Measurements from ENCODE around the gene RGS19. TPM values are rescaled to one million over a fixed set of nuclear protein-coding genes. Genes with fewer than 3 reads are reported as not detected.

The RGS19 gene
- polyA plus RNA-seq, 3 donors: 6.0 to 7.9 (median 6.7) TPM

GRCh38 chr20:64077876-64078551 lies 1.3 kb downstream of the RGS19 start:
- DNase-seq: no peak

- no peak for DNase-seq
Measured at GRCh38 chr20:64077541-64077875, 1.8 kb downstream of the RGS19 start.

GRCh38 chr20:64077094-64077493 lies 2.2 kb downstream of the RGS19 start:
- DNase-seq: no peak

GRCh38 chr20:64076061-64076997 lies 3.0 kb downstream of the RGS19 start:
- DNase-seq: no peak

GRCh38 chr20:64075556-64075955 lies 3.8 kb downstream of the RGS19 start:
- DNase-seq: no peak

- no peak for DNase-seq
Measured at GRCh38 chr20:64074963-64075362, 4.4 kb downstream of the RGS19 start.

- DNase-seq: no peak
Measured at GRCh38 chr20:64074184-64074789, 5.0 kb downstream of the RGS19 start.

- DNase-seq: no peak
Measured at GRCh38 chr20:64073476-64074183, 5.7 kb downstream of the RGS19 start.

- no peak for DNase-seq
Measured at GRCh38 chr20:64072498-64073063, 6.7 kb downstream of the RGS19 start.

- no peak for DNase-seq
Measured at GRCh38 chr20:64071341-64072332, 7.7 kb downstream of the RGS19 start.

- no peak for DNase-seq
Measured at GRCh38 chr20:64070244-64070993, 8.9 kb downstream of the RGS19 start.

- no peak for DNase-seq
Measured at GRCh38 chr20:64069614-64070243, 9.6 kb downstream of the RGS19 start.

- no peak for DNase-seq
Measured at GRCh38 chr20:64069209-64069613, 10.1 kb downstream of the RGS19 start.

- no peak for DNase-seq
Measured at GRCh38 chr20:64068386-64069208, 10.7 kb downstream of the RGS19 start.

GRCh38 chr20:64067733-64068307 lies 11.5 kb downstream of the RGS19 start:
- DNase-seq: no peak

- DNase-seq: no peak
Measured at GRCh38 chr20:64067005-64067632, 12.2 kb downstream of the RGS19 start.

GRCh38 chr20:64065974-64066343 lies 13.4 kb downstream of the RGS19 start:
- DNase-seq: no peak
